Smooth muscle cell (in vitro differentiated cells): ENCODE data around the gene INPP5A. TPM values are rescaled to one million over a fixed set of nuclear protein-coding genes. Genes with fewer than 3 reads are reported as not detected.

ENCODE experiments used
- DNase-seq: peaks from one replicate; lab custom pipeline; 2025; ENCODE audit not compliant: unreplicated experiment; lab: John Stamatoyannopoulos, UW
- H2AFZ ChIP-seq: fragments of 200-600 bp; sonication (generic); 2 replicates; pipeline ENCODE4 v1.6.0; 2016; ENCODE audit warnings: antibody characterized with exemption, low read depth, mild to moderate bottlenecking
- H3F3A ChIP-seq: fragments of 200-600 bp; sonication (generic); 2 replicates; pipeline ENCODE4 v1.6.0; 2017; ENCODE audit warnings: antibody characterized with exemption, low read depth
- H3K27ac ChIP-seq: fragments of 200-600 bp; sonication (generic); 2 replicates; pipeline ENCODE4 v1.5.1; 2016; ENCODE audit warnings: low read depth, mild to moderate bottlenecking
- H3K27me3 ChIP-seq: fragments of 200-600 bp; sonication (generic); 2 replicates; pipeline ENCODE4 v1.6.1; 2016; ENCODE audit warnings: low read depth, mild to moderate bottlenecking
- H3K36me3 ChIP-seq: fragments of 200-600 bp; sonication (generic); 2 replicates; pipeline ENCODE4 v1.5.1; 2016; ENCODE audit warnings: low read depth
- H3K4me1 ChIP-seq: fragments of 200-600 bp; sonication (generic); 2 replicates; pipeline ENCODE4 v1.5.1; 2016; ENCODE audit warnings: low read depth
- H3K4me2 ChIP-seq: fragments of 200-600 bp; sonication (generic); 2 replicates; pipeline ENCODE4 v1.6.0; 2016; ENCODE audit warnings: mild to moderate bottlenecking
- H3K4me3 ChIP-seq: fragments of 200-600 bp; sonication (generic); 2 replicates; pipeline ENCODE4 v1.5.1; 2016; ENCODE audit warnings: mild to moderate bottlenecking
- H3K79me2 ChIP-seq: fragments of 200-600 bp; sonication (generic); 2 replicates; pipeline ENCODE4 v1.6.0; 2016; ENCODE audit warnings: low read depth, mild to moderate bottlenecking
- H3K9ac ChIP-seq: fragments of 200-600 bp; sonication (generic); 2 replicates; pipeline ENCODE4 v1.6.0; 2016; ENCODE audit warnings: low read depth
- H3K9me3 ChIP-seq: fragments of 200-600 bp; sonication (generic); replicated peaks from 2 replicates; pipeline ENCODE4 v1.5.1; 2016; ENCODE audit warnings: low read depth
- H4K20me1 ChIP-seq: fragments of 200-600 bp; sonication (generic); 2 replicates; pipeline ENCODE4 v1.6.0; 2016; ENCODE audit warnings: low read depth
- WGBS: methylation state at CpG from one replicate; pipeline ENCODE4 v1.1.7; 2016; ENCODE audit warnings: low lambda C conversion rate; 5-methylcytosine and 5-hydroxymethylcytosine counted together
- polyA plus RNA-seq: library from polyadenylated mRNA; unstranded; fragments of >200 nt; fragmentation: Nextera tagmentation; extraction: Ambion mirVana; gene quantifications from 2 replicates; pipeline ENCODE4 v1.2.1, GENCODE V29; 2016
- total RNA-seq: library from RNA; depleted of rRNA; stranded (reverse); fragments of >200 nt; gene quantifications from 2 replicates; pipeline ENCODE4 v1.2.3, GENCODE V29; 2014
- TF ChIP-seq, protein P1 (sequence below): fragments of 200-600 bp; sonication (generic); IDR thresholded peaks from 2 replicates; pipeline ENCODE4 v1.5.1; 2017; ENCODE audit warnings: borderline replicate concordance, mild to moderate bottlenecking, antibody characterized with exemption; ENCODE audit not compliant: insufficient read depth, poor library complexity, severe bottlenecking

The INPP5A gene
- total and polyA plus RNA-seq, 2 experiments from 2014 or later = 48.0 to 55.9 TPM

DNA sequence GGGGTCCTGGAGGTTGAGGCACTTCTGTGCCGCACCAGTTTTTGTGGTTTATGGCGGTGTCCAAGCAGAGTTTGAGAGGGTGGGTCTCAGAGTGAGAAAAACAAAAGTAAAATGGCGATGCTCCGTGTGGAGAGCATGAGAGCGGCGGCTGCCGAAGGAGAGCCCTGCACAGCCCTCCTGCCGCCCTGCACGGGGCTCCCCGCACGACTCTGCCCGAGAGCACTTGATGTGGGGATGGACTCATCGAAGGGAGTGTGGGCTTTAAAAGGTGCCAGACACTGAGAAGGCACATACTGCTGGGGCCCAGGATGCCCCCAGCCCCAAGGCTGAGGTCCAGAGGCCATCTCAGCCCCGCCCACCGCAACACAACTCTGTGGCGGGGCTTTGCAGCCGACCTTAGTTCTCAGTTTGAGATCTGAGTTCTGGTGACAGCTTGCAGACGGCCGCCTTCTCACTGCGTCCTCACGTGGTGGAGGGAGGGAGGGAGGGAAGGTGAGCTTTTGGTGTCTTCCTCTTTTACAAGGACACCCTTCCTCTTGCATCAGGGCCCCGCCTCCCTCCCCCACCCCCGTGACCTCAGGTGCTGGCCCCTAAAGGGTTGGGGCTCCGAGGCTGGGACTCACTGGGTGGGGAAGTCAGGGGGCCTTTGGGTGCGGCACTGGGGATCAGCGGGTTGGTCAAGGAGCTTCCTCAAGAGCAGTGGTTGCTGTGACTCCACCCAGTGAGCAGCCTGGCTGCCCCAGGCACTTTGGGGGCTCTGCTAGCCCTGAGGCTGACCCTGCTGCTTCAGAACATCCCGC, 179.3 kb downstream of the INPP5A start:
- TF ChIP-seq, protein P1, sequence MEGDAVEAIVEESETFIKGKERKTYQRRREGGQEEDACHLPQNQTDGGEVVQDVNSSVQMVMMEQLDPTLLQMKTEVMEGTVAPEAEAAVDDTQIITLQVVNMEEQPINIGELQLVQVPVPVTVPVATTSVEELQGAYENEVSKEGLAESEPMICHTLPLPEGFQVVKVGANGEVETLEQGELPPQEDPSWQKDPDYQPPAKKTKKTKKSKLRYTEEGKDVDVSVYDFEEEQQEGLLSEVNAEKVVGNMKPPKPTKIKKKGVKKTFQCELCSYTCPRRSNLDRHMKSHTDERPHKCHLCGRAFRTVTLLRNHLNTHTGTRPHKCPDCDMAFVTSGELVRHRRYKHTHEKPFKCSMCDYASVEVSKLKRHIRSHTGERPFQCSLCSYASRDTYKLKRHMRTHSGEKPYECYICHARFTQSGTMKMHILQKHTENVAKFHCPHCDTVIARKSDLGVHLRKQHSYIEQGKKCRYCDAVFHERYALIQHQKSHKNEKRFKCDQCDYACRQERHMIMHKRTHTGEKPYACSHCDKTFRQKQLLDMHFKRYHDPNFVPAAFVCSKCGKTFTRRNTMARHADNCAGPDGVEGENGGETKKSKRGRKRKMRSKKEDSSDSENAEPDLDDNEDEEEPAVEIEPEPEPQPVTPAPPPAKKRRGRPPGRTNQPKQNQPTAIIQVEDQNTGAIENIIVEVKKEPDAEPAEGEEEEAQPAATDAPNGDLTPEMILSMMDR = no peak
- no peaks in the 10 kb centered on the region for H3K9me3 ChIP-seq
- no peak overlapping the region for H3K27ac ChIP-seq
- H3F3A ChIP-seq = no peaks in the 10 kb centered on the region
- no peaks in the 10 kb centered on the region for H3K27me3 ChIP-seq
- H3K4me1 ChIP-seq = peaks cover 13% of the 10 kb centered on the region
- WGBS = 92% methylated on average over 24 of the region's 27 CpGs
- no peaks in the 10 kb centered on the region for H3K36me3 ChIP-seq
- no peak overlapping the region for H3K4me3 ChIP-seq
- no peak for DNase-seq
- H2AFZ ChIP-seq = no peak overlapping the region
- H3K79me2 ChIP-seq = no peaks in the 10 kb centered on the region
- no peak overlapping the region for H3K4me2 ChIP-seq
- no peak overlapping the region for H3K9ac ChIP-seq
- peaks cover 14% of the 10 kb centered on the region for H4K20me1 ChIP-seq

DNA sequence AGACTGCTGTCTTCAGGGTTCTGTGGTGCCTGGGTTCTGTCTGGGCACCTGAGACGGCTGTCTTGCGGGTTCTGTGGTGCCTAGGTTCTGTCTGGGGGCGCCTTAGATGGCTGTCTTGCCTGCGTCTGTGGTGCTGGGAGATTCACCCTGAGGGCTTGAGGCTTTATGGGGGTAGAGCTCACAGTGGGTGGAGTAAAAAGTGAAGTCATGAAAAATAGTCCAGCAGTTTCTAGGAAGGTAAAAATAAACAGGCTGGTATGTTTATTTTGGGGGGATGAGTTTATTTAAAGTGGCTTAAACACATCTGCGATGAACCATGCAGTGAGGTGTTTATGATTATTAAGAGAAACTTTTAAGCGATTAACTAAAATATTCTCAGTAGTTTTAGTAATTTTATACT, 184.1 kb downstream of the INPP5A start:
- no peaks in the 10 kb centered on the region for H3K36me3 ChIP-seq
- H3K4me3 ChIP-seq = no peak overlapping the region
- TF ChIP-seq, protein P1 = no peak
- H3K27ac ChIP-seq = no peak overlapping the region
- WGBS = 79% methylated on average over 6 of the region's 6 CpGs
- no peak overlapping the region for H3K4me2 ChIP-seq
- DNase-seq = no peak
- H3K79me2 ChIP-seq = no peaks in the 10 kb centered on the region
- H3K9me3 ChIP-seq = no peaks in the 10 kb centered on the region
- H3K27me3 ChIP-seq = no peaks in the 10 kb centered on the region
- no peak overlapping the region for H2AFZ ChIP-seq
- peaks cover 24% of the 10 kb centered on the region for H4K20me1 ChIP-seq
- no peaks in the 10 kb centered on the region for H3F3A ChIP-seq
- H3K9ac ChIP-seq = no peak overlapping the region
- H3K4me1 ChIP-seq = no peaks in the 10 kb centered on the region

DNA sequence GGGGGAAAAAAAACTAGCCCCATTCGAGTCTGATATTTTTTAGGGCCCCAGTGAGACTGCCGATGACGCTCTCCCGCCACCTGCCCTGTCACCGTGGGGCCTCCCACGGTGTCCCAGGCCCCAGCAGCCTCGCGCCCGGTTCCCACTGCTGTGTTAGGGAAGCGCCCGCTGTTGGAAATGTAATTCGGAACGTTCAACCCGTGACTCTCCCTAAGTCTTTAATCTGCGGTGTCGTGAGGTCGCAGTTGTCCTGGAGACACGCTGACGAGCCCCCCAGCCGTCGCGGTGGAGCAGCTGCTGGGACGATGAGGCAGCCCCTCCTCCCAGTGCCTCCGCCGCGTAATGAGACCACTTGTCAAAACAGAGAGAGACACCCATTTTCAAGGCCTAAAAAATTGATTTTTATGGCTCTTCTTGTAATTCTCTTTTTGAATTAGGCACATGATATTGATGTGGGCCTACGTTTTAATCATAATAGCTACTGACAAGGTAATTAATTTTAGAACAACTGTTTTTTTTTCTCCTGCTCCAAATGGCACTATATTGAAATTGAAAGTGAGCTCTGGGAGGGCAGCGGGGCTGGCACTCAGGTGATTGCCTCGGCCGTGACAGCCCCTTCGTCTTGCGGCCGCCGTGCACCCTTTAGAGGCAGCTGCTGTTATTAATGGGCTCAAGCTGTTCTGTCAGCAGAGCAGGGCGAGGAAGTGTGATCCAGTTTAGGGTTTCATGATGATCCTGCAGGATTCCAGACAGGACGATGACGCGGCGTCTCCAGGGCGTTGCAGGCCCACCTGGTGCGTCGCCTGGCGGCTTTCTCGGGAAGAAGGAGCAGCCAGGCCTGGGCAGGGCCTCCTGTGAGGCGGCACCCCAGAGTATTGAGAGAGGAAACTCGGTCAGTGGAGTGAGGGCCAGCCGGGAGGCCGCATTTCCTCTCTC, 185.1 kb downstream of the INPP5A start:
- H3K79me2 ChIP-seq = no peaks in the 10 kb centered on the region
- H3K4me3 ChIP-seq = no peak overlapping the region
- no peak for DNase-seq
- TF ChIP-seq, protein P1 = no peak
- no peak overlapping the region for H3K9ac ChIP-seq
- no peaks in the 10 kb centered on the region for H3K4me1 ChIP-seq
- no peak overlapping the region for H3K27ac ChIP-seq
- H2AFZ ChIP-seq = no peak overlapping the region
- WGBS = 92% methylated on average over 48 of the region's 48 CpGs
- no peaks in the 10 kb centered on the region for H3K9me3 ChIP-seq
- H3K4me2 ChIP-seq = no peak overlapping the region
- H3K27me3 ChIP-seq = no peaks in the 10 kb centered on the region
- H3K36me3 ChIP-seq = no peaks in the 10 kb centered on the region
- no peaks in the 10 kb centered on the region for H3F3A ChIP-seq
- H4K20me1 ChIP-seq = peaks cover 24% of the 10 kb centered on the region
